Spleen (tissue), 11 donors: ENCODE results near the gene RERG. TPM values are rescaled to one million over a fixed set of nuclear protein-coding genes. Genes with fewer than 3 reads are reported as not detected.
A peak's percentile ranks its signal among the peaks of the same experiment; 100 is the strongest.

ENCODE experiments used
- DNase-seq: peaks from one replicate; pipeline ENCODE4 v3.0.0-alpha.2; 2020
- H3K27ac ChIP-seq, 8 donors: fragments of 200-600 bp; sonication (generic) in 7 of 8; 1 replicate in 4 of 8; 2 replicates in 4 of 8; pipeline versions ENCODE4 v1.5.0 to v1.8.0; 2016 to 2021; ENCODE audit warnings: inconsistent platforms in 4 of 8, mild to moderate bottlenecking in 4 of 8, moderate library complexity in 1 of 8
- H3K27me3 ChIP-seq, 7 donors: fragments of 200-600 bp; sonication (generic) in 6 of 7; replicated peaks in 1 of 7; 1 replicate in 4 of 7; 2 replicates in 3 of 7; pipeline versions ENCODE4 v1.5.0 to v1.8.0; 2016 to 2021; ENCODE audit warnings: inconsistent platforms in 3 of 7, mild to moderate bottlenecking in 1 of 7
- H3K36me3 ChIP-seq, 6 donors: fragments of 200-600 bp; sonication (generic) in 5 of 6; 1 replicate in 4 of 6; 2 replicates in 2 of 6; pipeline versions ENCODE4 v1.5.0 to v1.8.0; 2016 to 2021; ENCODE audit warnings: inconsistent platforms in 2 of 6
- H3K4me1 ChIP-seq, 6 donors: fragments of 200-600 bp; sonication (generic) in 5 of 6; 1 replicate in 3 of 6; 2 replicates in 3 of 6; pipeline versions ENCODE4 v1.5.0 to v1.8.0; 2016 to 2021; ENCODE audit warnings: inconsistent platforms in 3 of 6
- H3K4me3 ChIP-seq, 8 donors: fragments of 200-600 bp; sonication (generic) in 7 of 8; 1 replicate in 4 of 8; 2 replicates in 4 of 8; pipeline versions ENCODE4 v1.5.0 to v1.8.0; 2016 to 2021; ENCODE audit warnings: inconsistent platforms in 4 of 8, mild to moderate bottlenecking in 4 of 8, moderate library complexity in 2 of 8
- H3K9me3 ChIP-seq, 8 donors: fragments of 200-600 bp; sonication (generic) in 7 of 8; 1 replicate in 4 of 8; 2 replicates in 4 of 8; pipeline versions ENCODE4 v1.5.0 to v1.8.0; 2016 to 2021; ENCODE audit warnings: inconsistent platforms in 4 of 8
- POLR2A ChIP-seq, 3 donors: fragments of 450-650 bp; IDR thresholded peaks; one replicate each; pipeline ENCODE4 v1.5.1; 2017; ENCODE audit warnings: antibody characterized with exemption in 3 of 3, mild to moderate bottlenecking in 1 of 3
- POLR2AphosphoS5 ChIP-seq, 3 donors: sonication (generic); formaldehyde crosslinking; IDR thresholded peaks; one replicate each; pipeline ENCODE4 v1.5.1; 2017; ENCODE audit warnings: antibody characterized with exemption in 3 of 3
- WGBS, 5 donors: extraction: QIAGEN DNeasy Blood & Tissue Kit in 3 of 5; methylation state at CpG; one replicate each; pipeline versions ENCODE4 v1.1.5 to v1.1.7; 2013 to 2018; 5-methylcytosine and 5-hydroxymethylcytosine counted together
- intact Hi-C: fragments of 100-400 bp; cut with DNase I; formaldehyde crosslinking; loops from one replicate; pipeline ENCODE4 v1.15.0; 2023; ENCODE audit warnings: low total_unique reads
- polyA plus RNA-seq, 3 donors: library from polyadenylated mRNA; stranded (reverse); fragments of 200-250 nt; gene quantifications; one replicate each; pipeline ENCODE4 v1.2.1, GENCODE V29; 2013
- total RNA-seq, 7 donors: library from RNA; depleted of rRNA in 3 of 7; stranded (reverse); fragments of >200 nt in 3 of 7; fragmentation: NEBNext Ultra II Directional in 4 of 7; extraction: Animal tissue kit (Norgen Biotek cat#: 25700) in 4 of 7; gene quantifications; one replicate each; pipeline versions ENCODE4 v1.1.0 to v1.2.1, GENCODE V29; 2016 to 2021
- TF ChIP-seq, protein P1 (sequence below), 11 experiments: fragments of 200-600 bp in 7 of 11; fragments of 450-650 bp in 4 of 11; sonication (generic) in 4 of 11; IDR thresholded peaks in 8 of 11; conservative IDR thresholded peaks in 3 of 11; 1 replicate in 7 of 11; 2 replicates in 4 of 11; pipeline versions ENCODE4 v1.4.0 to v1.8.0; 2016 to 2021; ENCODE audit warnings: antibody characterized with exemption in 11 of 11, inconsistent platforms in 4 of 11, mild to moderate bottlenecking in 1 of 11
- donor health status: healthy with polysubstance abuse.
- donor health status: DM: no; HTN: no; CAD: no; lungs with moderate emphysema.
- donor health status: DM: no; HTN: no; CAD: no.
- donor health status: Bipolar disorder and iron deficiency.
- donor health status: healthy.
- donor health status: DM: no; HTN: no; CAD: no.
- donor health status: DM: yes; HTN: yes; CAD: no.

The RERG gene
- total and polyA plus RNA-seq, 10 donors, result 10.1 to 74.7 (median 38.0) TPM

DNA sequence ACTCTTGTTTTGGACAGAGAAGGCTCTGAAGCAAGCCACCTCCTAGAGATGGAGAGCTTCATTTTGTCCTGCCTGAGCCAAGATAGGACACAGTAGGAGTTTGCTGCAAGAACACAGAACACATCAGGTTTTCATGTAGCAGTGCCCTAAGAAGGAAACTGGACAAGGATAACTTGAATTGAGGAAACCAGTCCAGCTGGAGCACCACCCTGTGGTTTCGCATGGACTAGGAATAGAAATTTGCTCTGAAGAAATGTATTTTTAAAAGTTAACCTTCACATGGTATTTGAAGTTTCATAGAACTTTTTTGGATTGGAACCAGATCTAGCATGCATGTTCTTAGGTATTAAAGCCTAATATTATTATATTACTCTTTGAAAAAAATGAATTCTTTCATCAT, 68.8 kb downstream of the RERG start:
- no peak overlapping the region for H3K4me3 ChIP-seq
- peak overlapping the region in 6 of 8 donors; percentile 3 to 60 (median 40) for H3K27ac ChIP-seq
- intact Hi-C loops, result loop anchor here (10.0 kb wide), 1 partner anchor 72 kb away; the partner anchor contains the start of gene RERG
- H3K36me3 ChIP-seq, result no peaks in the 10 kb centered on the region
- no peaks in the 10 kb centered on the region for H3K9me3 ChIP-seq
- no peak for TF ChIP-seq POLR2AphosphoS5 (IDR thresholded peaks at IDR 0.05)
- no peak for TF ChIP-seq POLR2A (IDR thresholded peaks at IDR 0.05)
- TF ChIP-seq, protein P1, sequence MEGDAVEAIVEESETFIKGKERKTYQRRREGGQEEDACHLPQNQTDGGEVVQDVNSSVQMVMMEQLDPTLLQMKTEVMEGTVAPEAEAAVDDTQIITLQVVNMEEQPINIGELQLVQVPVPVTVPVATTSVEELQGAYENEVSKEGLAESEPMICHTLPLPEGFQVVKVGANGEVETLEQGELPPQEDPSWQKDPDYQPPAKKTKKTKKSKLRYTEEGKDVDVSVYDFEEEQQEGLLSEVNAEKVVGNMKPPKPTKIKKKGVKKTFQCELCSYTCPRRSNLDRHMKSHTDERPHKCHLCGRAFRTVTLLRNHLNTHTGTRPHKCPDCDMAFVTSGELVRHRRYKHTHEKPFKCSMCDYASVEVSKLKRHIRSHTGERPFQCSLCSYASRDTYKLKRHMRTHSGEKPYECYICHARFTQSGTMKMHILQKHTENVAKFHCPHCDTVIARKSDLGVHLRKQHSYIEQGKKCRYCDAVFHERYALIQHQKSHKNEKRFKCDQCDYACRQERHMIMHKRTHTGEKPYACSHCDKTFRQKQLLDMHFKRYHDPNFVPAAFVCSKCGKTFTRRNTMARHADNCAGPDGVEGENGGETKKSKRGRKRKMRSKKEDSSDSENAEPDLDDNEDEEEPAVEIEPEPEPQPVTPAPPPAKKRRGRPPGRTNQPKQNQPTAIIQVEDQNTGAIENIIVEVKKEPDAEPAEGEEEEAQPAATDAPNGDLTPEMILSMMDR (IDR thresholded peaks at IDR 0.05 in 8 of 11, conservative IDR thresholded peaks at IDR 0.05 in 3 of 11), result peak in 5 of 11 experiments; percentile 13 to 34 (median 29)
- no peaks in the 10 kb centered on the region for H3K27me3 ChIP-seq
- WGBS, 5 donors, result 32 to 77% (median 71%) methylated on average over 1 of the region's 1 CpG
- no peak for DNase-seq
- peaks cover 0 to 34% (median 22%) of the 10 kb centered on the region in 6 donors for H3K4me1 ChIP-seq

DNA sequence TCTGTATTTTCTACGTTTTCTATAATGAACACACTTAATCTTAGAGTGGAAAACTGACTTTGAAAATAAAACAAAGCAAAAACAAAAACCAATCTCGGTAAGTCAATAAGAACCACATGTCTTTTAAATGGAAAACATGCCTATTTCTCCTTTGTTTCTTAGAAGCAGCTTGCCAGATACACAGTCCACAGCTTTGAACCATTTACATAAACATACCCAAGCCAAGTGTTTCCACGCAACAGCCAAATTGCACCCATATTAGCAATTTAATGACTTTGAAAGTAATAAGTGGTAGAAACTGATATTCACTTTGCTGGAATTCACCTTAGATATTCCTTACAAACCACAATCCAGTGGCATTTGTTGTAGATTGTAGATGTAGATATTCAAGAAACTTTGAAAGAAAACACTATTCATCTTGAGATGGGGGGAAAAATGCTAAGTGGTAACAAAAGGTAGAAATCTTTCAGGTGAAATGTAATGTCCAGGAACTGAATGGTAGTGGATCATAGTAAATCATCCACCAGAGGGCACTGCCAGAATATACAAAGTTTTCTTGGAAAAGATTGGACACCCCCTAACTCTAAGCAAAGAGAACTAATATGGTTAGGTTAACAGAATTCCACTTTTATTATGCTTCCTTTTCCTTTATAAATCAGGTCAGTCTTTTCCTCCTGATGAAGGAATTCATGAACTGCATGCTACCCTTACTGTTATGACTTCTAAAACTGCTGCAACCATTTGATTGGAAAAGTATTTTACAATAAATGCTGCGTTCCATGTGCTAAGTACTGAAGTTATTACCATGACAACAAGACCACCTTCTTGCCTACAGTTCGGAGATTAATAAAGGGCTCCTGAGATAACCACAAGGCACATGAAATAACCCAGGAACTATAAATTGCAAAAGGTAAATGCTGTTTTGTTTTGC, 69.8 kb downstream of the RERG start:
- 68 to 79% (median 71%) methylated on average over 5 of the region's 5 CpGs for WGBS, 5 donors

DNA sequence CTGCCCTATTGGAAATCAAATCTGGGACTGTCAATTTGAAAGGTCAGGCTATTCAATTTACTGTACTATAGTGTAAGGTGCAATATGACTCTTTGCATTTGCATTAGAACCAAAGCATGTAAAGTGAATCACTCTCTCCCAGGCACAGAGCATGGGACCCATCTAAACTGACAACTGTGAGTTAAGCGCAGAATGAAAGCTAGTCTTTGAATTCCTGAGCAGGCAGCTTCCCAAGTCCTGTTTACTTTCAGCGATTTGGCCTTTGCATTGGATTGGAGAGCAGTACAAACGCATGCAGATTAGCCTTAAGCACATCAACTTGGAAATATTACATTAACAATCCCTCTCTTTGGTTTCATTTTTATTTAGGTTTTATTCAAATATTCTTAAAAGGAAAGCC, 74.6 kb downstream of the RERG start:
- H3K9me3 ChIP-seq, result no peaks in the 10 kb centered on the region
- H3K36me3 ChIP-seq, result no peaks in the 10 kb centered on the region
- intact Hi-C loops, result no loop called here
- WGBS, 5 donors, result 73 to 89% (median 79%) methylated on average over 3 of the region's 3 CpGs
- H3K27ac ChIP-seq, result no peak overlapping the region
- H3K4me1 ChIP-seq, result peaks cover 0 to 17% (median under 1%) of the 10 kb centered on the region in 6 donors
- no peak for DNase-seq
- H3K4me3 ChIP-seq, result no peak overlapping the region
- no peaks in the 10 kb centered on the region for H3K27me3 ChIP-seq
- TF ChIP-seq POLR2A (IDR thresholded peaks at IDR 0.05), result no peak

More for the DNA sequence above, 69.8 kb downstream of the RERG start:
- Histone ChIP-seq H3K27ac (peak overlapping the region in 6 of 8 donors; percentile 3 to 60 (median 24)), H3K4me1 (peaks cover 0 to 31% (median 18%) of the 10 kb centered on the region in 6 donors), H3K4me3 (no peak overlapping the region), H3K27me3 (no peaks in the 10 kb centered on the region), H3K9me3 (no peaks in the 10 kb centered on the region), H3K36me3 (no peaks in the 10 kb centered on the region)
- DNase-seq, result no peak
- intact Hi-C loops, result loop anchor here (10.0 kb wide), 1 partner anchor 73 kb away; the partner anchor contains the start of gene RERG
- TF ChIP-seq POLR2AphosphoS5 (IDR thresholded peaks at IDR 0.05) (no peak), POLR2A (IDR thresholded peaks at IDR 0.05) (no peak)
- TF ChIP-seq, protein P1 (IDR thresholded peaks at IDR 0.05 in 8 of 11, conservative IDR thresholded peaks at IDR 0.05 in 3 of 11), result peak in 9 of 11 experiments; percentile 15 to 64 (median 45)

DNA sequence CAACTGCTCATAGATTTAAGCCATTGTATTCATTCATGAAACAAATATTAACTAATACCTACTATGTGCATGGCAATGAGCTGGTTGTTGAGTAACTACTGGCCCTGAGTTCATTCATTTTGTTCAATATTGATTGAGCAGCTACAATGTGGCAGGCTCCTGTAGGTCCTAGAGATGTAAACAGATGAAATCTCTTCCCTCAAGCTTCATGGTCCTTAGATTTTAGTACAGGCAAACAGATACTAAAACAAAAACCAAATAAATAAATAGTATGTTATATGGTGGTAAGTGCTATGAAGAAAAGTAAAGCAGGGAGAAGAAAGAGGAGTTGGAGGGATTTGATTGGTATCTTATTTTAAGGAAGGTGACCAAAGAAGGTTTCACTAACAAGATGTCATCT, 77.8 kb downstream of the RERG start:
- H3K27me3 ChIP-seq, result no peaks in the 10 kb centered on the region
- no peak overlapping the region for H3K4me3 ChIP-seq
- DNase-seq, result no peak
- H3K36me3 ChIP-seq, result no peaks in the 10 kb centered on the region
- no peak overlapping the region for H3K27ac ChIP-seq
- TF ChIP-seq, protein P1 (IDR thresholded peaks at IDR 0.05 in 8 of 11, conservative IDR thresholded peaks at IDR 0.05 in 3 of 11), result no peak
- TF ChIP-seq POLR2AphosphoS5 (IDR thresholded peaks at IDR 0.05), result no peak
- no peak for TF ChIP-seq POLR2A (IDR thresholded peaks at IDR 0.05)
- H3K4me1 ChIP-seq, result peaks cover 0 to 6% (median 0%) of the 10 kb centered on the region in 6 donors
- no peaks in the 10 kb centered on the region for H3K9me3 ChIP-seq
- intact Hi-C loops, result no loop called here
